ENCODE results near the gene MEI4. TPM values are rescaled to one million over a fixed set of nuclear protein-coding genes. Genes with fewer than 3 reads are reported as not detected.

MEI4 gene
- total and polyA plus RNA-seq, 2 of the 4 experiments (the other 2 are of a cell fraction): not detected

DNA sequence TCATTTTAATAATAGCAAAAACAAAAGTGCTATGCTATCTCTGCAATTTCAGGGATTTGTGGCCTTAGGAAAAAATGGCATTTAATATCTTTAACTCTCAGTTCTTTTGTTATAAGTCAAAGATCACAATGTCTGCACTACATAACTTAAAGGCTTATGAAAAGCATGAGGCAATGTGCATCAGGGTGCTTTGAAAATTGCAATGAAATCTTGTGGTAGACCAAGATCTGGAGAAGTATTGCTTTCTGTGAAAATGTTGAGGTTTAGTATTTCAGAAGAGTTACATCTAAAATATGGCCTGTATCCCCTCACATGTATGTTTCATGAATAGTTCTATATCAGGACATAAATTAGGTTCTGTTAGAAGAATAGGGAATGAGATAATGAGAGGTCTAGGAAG is 200.6 kb downstream of the MEI4 start:
- POLR2A ChIA-PET (ENCODE audit: unreplicated experiment): no interaction called here
- no peak overlapping the region for H3K14ac ChIP-seq (replicated peaks; ENCODE audit: low read depth, low read length)
- peaks cover 4% of the 10 kb centered on the region; the same call in 1 of the 2 replicates for H3K9me3 ChIP-seq (ENCODE audit: control insufficient read depth, insufficient read depth, low read length)
- ATAC-seq (ENCODE audit: low read depth): no peak
- H3K18ac ChIP-seq (ENCODE audit: low read depth, low read length): no peak overlapping the region
- no peak overlapping the region for H3K27ac ChIP-seq (ENCODE audit: insufficient read depth, low read length)
- H3K4me1 ChIP-seq (ENCODE audit: control insufficient read depth, insufficient read depth, low read length): no peaks in the 10 kb centered on the region
- no peak overlapping the region for H3K4me3 ChIP-seq (ENCODE audit: insufficient read depth, low read depth, low read length)
- dilution Hi-C loops (cut with HindIII; ENCODE audit: low sequenced_read_pairs, unreplicated experiment): no loop called here
- H3K79me1 ChIP-seq (ENCODE audit: low read depth in 1 of 2, low read length in 2 of 2): no peaks in the 10 kb centered on the region
- H3K36me3 ChIP-seq (ENCODE audit: control insufficient read depth, insufficient read depth, low read length): no peaks in the 10 kb centered on the region
- H2AK9ac ChIP-seq (replicated peaks; ENCODE audit: low read depth, low read length, poor library complexity): no peak overlapping the region
- no peak overlapping the region for H2BK5ac ChIP-seq (ENCODE audit: low read depth, low read length, poor library complexity, severe bottlenecking)
- no peak overlapping the region for H4K91ac ChIP-seq (ENCODE audit: insufficient read depth, low read depth, low read length)
- no peak overlapping the region for H4K5ac ChIP-seq (ENCODE audit: low read depth, low read length)
- H2BK15ac ChIP-seq (ENCODE audit: low read depth, low read length): no peak overlapping the region
- H3K9me1 ChIP-seq (ENCODE audit: insufficient read depth, low read length): no peaks in the 10 kb centered on the region
- H3K4ac ChIP-seq (ENCODE audit: low read depth, low read length): no peak overlapping the region
- no peak overlapping the region for H3K4me2 ChIP-seq (ENCODE audit: low read depth, low read length)
- H3K23ac ChIP-seq (ENCODE audit: low read depth, low read length): no peak overlapping the region
- in situ Hi-C loops (cut with MboI; ENCODE audit: low sequenced_read_pairs): no loop called here
- no peak overlapping the region for H3K9ac ChIP-seq (ENCODE audit: low read depth, low read length)
- no peak overlapping the region for H4K8ac ChIP-seq (ENCODE audit: low read depth in 2 of 2, low read length in 2 of 2)
- no peak overlapping the region for H2AK5ac ChIP-seq (ENCODE audit: low read depth, low read length)
- H4K20me1 ChIP-seq (ENCODE audit: insufficient read depth, low read length): no peaks in the 10 kb centered on the region
- no peak for DNase-seq
- no peaks in the 10 kb centered on the region for H3K27me3 ChIP-seq (ENCODE audit: control insufficient read depth, insufficient read depth, low read length)
- no TSS peak for BruUV-seq (replicated peaks)
- TF ChIP-seq MXI1 (IDR thresholded peaks at IDR 0.05; ENCODE audit: borderline replicate concordance, low read depth, low read length) (no peak), CEBPB (IDR thresholded peaks at IDR 0.05; ENCODE audit: low read depth, low read length) (no peak), RFX5 (IDR thresholded peaks at IDR 0.05; ENCODE audit: low read depth, low read length) (no peak), SMC3 (IDR thresholded peaks at IDR 0.05; ENCODE audit: low read depth, low read length) (no peak), FOS (IDR thresholded peaks at IDR 0.05; ENCODE audit: low read depth, low read length) (no peak), MAZ (IDR thresholded peaks at IDR 0.05; ENCODE audit: borderline replicate concordance, low read depth, low read length) (no peak), NFE2L2 (IDR thresholded peaks at IDR 0.05; ENCODE audit: low read depth, low read length) (no peak), MAFK (IDR thresholded peaks at IDR 0.05; ENCODE audit: low read depth, low read length) (no peak), CHD1 (IDR thresholded peaks at IDR 0.05; ENCODE audit: low read depth, low read length) (no peak), RCOR1 (IDR thresholded peaks at IDR 0.05; ENCODE audit: insufficient replicate concordance, low read length) (no peak), RAD21 (IDR thresholded peaks at IDR 0.05; ENCODE audit: low read length) (no peak)
- TF ChIP-seq, protein P1, sequence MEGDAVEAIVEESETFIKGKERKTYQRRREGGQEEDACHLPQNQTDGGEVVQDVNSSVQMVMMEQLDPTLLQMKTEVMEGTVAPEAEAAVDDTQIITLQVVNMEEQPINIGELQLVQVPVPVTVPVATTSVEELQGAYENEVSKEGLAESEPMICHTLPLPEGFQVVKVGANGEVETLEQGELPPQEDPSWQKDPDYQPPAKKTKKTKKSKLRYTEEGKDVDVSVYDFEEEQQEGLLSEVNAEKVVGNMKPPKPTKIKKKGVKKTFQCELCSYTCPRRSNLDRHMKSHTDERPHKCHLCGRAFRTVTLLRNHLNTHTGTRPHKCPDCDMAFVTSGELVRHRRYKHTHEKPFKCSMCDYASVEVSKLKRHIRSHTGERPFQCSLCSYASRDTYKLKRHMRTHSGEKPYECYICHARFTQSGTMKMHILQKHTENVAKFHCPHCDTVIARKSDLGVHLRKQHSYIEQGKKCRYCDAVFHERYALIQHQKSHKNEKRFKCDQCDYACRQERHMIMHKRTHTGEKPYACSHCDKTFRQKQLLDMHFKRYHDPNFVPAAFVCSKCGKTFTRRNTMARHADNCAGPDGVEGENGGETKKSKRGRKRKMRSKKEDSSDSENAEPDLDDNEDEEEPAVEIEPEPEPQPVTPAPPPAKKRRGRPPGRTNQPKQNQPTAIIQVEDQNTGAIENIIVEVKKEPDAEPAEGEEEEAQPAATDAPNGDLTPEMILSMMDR (conservative IDR thresholded peaks at IDR 0.05; ENCODE audit: low read depth, low read length): no peak
- TF ChIP-seq, protein P2, sequence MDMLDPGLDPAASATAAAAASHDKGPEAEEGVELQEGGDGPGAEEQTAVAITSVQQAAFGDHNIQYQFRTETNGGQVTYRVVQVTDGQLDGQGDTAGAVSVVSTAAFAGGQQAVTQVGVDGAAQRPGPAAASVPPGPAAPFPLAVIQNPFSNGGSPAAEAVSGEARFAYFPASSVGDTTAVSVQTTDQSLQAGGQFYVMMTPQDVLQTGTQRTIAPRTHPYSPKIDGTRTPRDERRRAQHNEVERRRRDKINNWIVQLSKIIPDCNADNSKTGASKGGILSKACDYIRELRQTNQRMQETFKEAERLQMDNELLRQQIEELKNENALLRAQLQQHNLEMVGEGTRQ (IDR thresholded peaks at IDR 0.05; ENCODE audit: low read depth, low read length): no peak
- H3K56ac ChIP-seq (ENCODE audit: extremely low read depth, insufficient read depth, low read length): no peak overlapping the region
- intact Hi-C loops (cut with micrococcal nuclease): no loop called here
- H2AFZ ChIP-seq (replicated peaks; ENCODE audit: low read length, poor library complexity): no peak overlapping the region
- H2BK120ac ChIP-seq (ENCODE audit: low read depth, low read length): no peak overlapping the region
- CTCF ChIA-PET: no interaction called here
- no peak overlapping the region for H2BK20ac ChIP-seq (ENCODE audit: low read depth, low read length)
